Measurements from ENCODE around the gene IMPDH1.

IMPDH1 gene

GRCh38 chr7:128393526-128394330 is 16.1 kb downstream of the IMPDH1 start:
- TF ChIP-seq TCF12 (IDR thresholded peaks at IDR 0.05; ENCODE audit: low read depth) (no peak), REST (IDR thresholded peaks at IDR 0.05; ENCODE audit: low read depth) (no peak), EGR1 (IDR thresholded peaks at IDR 0.05) (no peak), RAD21 (IDR thresholded peaks at IDR 0.05; ENCODE audit: low read depth) (no peak)

GRCh38 chr7:128392446-128393327 is 17.1 kb downstream of the IMPDH1 start:
- TF ChIP-seq CEBPB (IDR thresholded peaks at IDR 0.05): no peak
- TF ChIP-seq REST (IDR thresholded peaks at IDR 0.05; ENCODE audit: low read depth): no peak
- TF ChIP-seq EP300 (IDR thresholded peaks at IDR 0.05; ENCODE audit: borderline replicate concordance): no peak
- no peak for TF ChIP-seq YY1 (IDR thresholded peaks at IDR 0.05; ENCODE audit: low read depth)
- TF ChIP-seq NFIC (IDR thresholded peaks at IDR 0.05): no peak
- no peak for TF ChIP-seq EGR1 (IDR thresholded peaks at IDR 0.05)
- no peak for TF ChIP-seq MAX (IDR thresholded peaks at IDR 0.05)
- no peak for TF ChIP-seq ZBTB7A (IDR thresholded peaks at IDR 0.05; ENCODE audit: low read depth)
- TF ChIP-seq TEAD4 (IDR thresholded peaks at IDR 0.05): no peak
- no peak for TF ChIP-seq RAD21 (IDR thresholded peaks at IDR 0.05; ENCODE audit: low read depth)
- no peak for TF ChIP-seq FOXM1 (IDR thresholded peaks at IDR 0.05; ENCODE audit: borderline replicate concordance, low read depth)
- no peak for TF ChIP-seq TCF12 (IDR thresholded peaks at IDR 0.05; ENCODE audit: low read depth)
- TF ChIP-seq TAF1 (IDR thresholded peaks at IDR 0.05; ENCODE audit: low read depth): no peak
- TF ChIP-seq USF1 (IDR thresholded peaks at IDR 0.05): no peak
- TF ChIP-seq CREB1 (IDR thresholded peaks at IDR 0.05; ENCODE audit: low read depth): no peak

GRCh38 chr7:128391805-128392204 is 18.0 kb downstream of the IMPDH1 start:
- TF ChIP-seq USF1 (IDR thresholded peaks at IDR 0.05) (no peak), CEBPB (IDR thresholded peaks at IDR 0.05) (no peak), REST (IDR thresholded peaks at IDR 0.05; ENCODE audit: low read depth) (no peak), ZBTB7A (IDR thresholded peaks at IDR 0.05; ENCODE audit: low read depth) (no peak), TEAD4 (IDR thresholded peaks at IDR 0.05) (no peak), EGR1 (IDR thresholded peaks at IDR 0.05) (no peak), RAD21 (IDR thresholded peaks at IDR 0.05; ENCODE audit: low read depth) (no peak), CREB1 (IDR thresholded peaks at IDR 0.05; ENCODE audit: low read depth) (no peak), YY1 (IDR thresholded peaks at IDR 0.05; ENCODE audit: low read depth) (no peak), TAF1 (IDR thresholded peaks at IDR 0.05; ENCODE audit: low read depth) (no peak), FOXM1 (IDR thresholded peaks at IDR 0.05; ENCODE audit: borderline replicate concordance, low read depth) (no peak), TCF12 (IDR thresholded peaks at IDR 0.05; ENCODE audit: low read depth) (no peak)

Measured in Ishikawa (cell line).